Mucosa of descending colon (tissue), 3 donors: ENCODE results near the gene CEP131. TPM values are rescaled to one million over a fixed set of nuclear protein-coding genes. Genes with fewer than 3 reads are reported as not detected.

ENCODE experiments used
- ATAC-seq: fragments of 200-7000 bp; cut with Tn5 transposase; one replicate; pipeline ENCODE4 v1.9.1; 2020; ENCODE audit warnings: mild to moderate bottlenecking, moderate library complexity
- DNase-seq, 3 donors: peaks; one replicate each; pipeline ENCODE4 v3.0.0-alpha.2; 2020
- H3K36me3 ChIP-seq: fragments of 200-600 bp; one replicate; pipeline ENCODE4 v1.8.0; 2021; ENCODE audit warnings: low read depth, mild to moderate bottlenecking
- H3K4me1 ChIP-seq: fragments of 200-600 bp; one replicate; pipeline ENCODE4 v1.8.0; 2021; ENCODE audit warnings: low read depth, mild to moderate bottlenecking
- H3K4me3 ChIP-seq: fragments of 200-600 bp; one replicate; pipeline ENCODE4 v1.8.0; 2021; ENCODE audit warnings: mild to moderate bottlenecking
- H3K9me3 ChIP-seq: fragments of 200-600 bp; one replicate; pipeline ENCODE4 v1.8.0; 2021; ENCODE audit warnings: mild to moderate bottlenecking
- CTCF ChIP-seq: fragments of 200-600 bp; IDR thresholded peaks from one replicate; pipeline ENCODE4 v1.8.0; 2022; ENCODE audit warnings: antibody characterized with exemption, mild to moderate bottlenecking
- intact Hi-C, 2 donors: fragments of 100-400 bp; cut with DNase I in 1 of 2; cut with micrococcal nuclease in 1 of 2; formaldehyde crosslinking; loops; one replicate each; pipeline versions ENCODE4 v1.11.0 to v1.11.1; 2022; cut with DNase I, micrococcal nuclease
- total RNA-seq, 3 donors: library from RNA; stranded (reverse); fragmentation: NEBNext Ultra II Directional in 2 of 3; extraction: Animal tissue kit (Norgen Biotek cat#: 25700) in 2 of 3; gene quantifications; one replicate each; pipeline versions ENCODE4 v1.2.1 to v1.2.4, GENCODE V29; 2021 to 2023
- donor health status: DM: no; HTN: no; CAD: no; lungs with moderate emphysema.
- donor health status: DM: no; HTN: no; CAD: no.
- donor health status: DM: no; HTN: yes; CAD: no.

Gene CEP131
- total RNA-seq, 3 donors from 2014 or later, result 5.7 to 9.3 (median 8.7) TPM

GRCh38 chr17:81162491-81162890 lies 60.3 kb downstream of the CEP131 start:
- H3K9me3 ChIP-seq, result no peaks in the 10 kb centered on the region
- DNase-seq (no peak), ATAC-seq (no peak)
- H3K4me1 ChIP-seq, result no peaks in the 10 kb centered on the region
- no peak overlapping the region for H3K4me3 ChIP-seq
- no peaks in the 10 kb centered on the region for H3K36me3 ChIP-seq
- intact Hi-C loops, result no loop called here
- TF ChIP-seq CTCF, result no peak

GRCh38 chr17:81161972-81162371 lies 60.8 kb downstream of the CEP131 start:
- ATAC-seq, result no peak
- Histone ChIP-seq H3K36me3 (no peaks in the 10 kb centered on the region), H3K4me3 (no peak overlapping the region), H3K4me1 (no peaks in the 10 kb centered on the region), H3K9me3 (no peaks in the 10 kb centered on the region)
- no peak for TF ChIP-seq CTCF
- intact Hi-C loops, result no loop called here
- DNase-seq, result no peak

- no peak for ATAC-seq
- DNase-seq, result peak in 1 of 3 donors; percentile 48
- no peak overlapping the region for H3K4me3 ChIP-seq
- H3K4me1 ChIP-seq, result no peaks in the 10 kb centered on the region
- TF ChIP-seq CTCF, result no peak
- no peaks in the 10 kb centered on the region for H3K9me3 ChIP-seq
- intact Hi-C loops, result no loop called here
- no peaks in the 10 kb centered on the region for H3K36me3 ChIP-seq
Measured at GRCh38 chr17:81161536-81161935, 61.2 kb downstream of the CEP131 start.

- no peak for TF ChIP-seq CTCF
- H3K4me3 ChIP-seq, result no peak overlapping the region
- DNase-seq (peak in 1 of 3 donors; percentile 37), ATAC-seq (no peak)
- no peaks in the 10 kb centered on the region for H3K36me3 ChIP-seq
- H3K4me1 ChIP-seq, result no peaks in the 10 kb centered on the region
- intact Hi-C loops, result no loop called here
- no peaks in the 10 kb centered on the region for H3K9me3 ChIP-seq
Measured at GRCh38 chr17:81160747-81161453, 61.9 kb downstream of the CEP131 start.

- intact Hi-C loops, result no loop called here
- H3K4me3 ChIP-seq, result no peak overlapping the region
- no peaks in the 10 kb centered on the region for H3K4me1 ChIP-seq
- no peaks in the 10 kb centered on the region for H3K9me3 ChIP-seq
- DNase-seq (peak in 1 of 3 donors; percentile 60), ATAC-seq (peak; percentile 47)
- H3K36me3 ChIP-seq, result no peaks in the 10 kb centered on the region
- no peak for TF ChIP-seq CTCF
Measured at GRCh38 chr17:81160306-81160705, 62.5 kb downstream of the CEP131 start.
